ENCODE measurements around the gene MAP2. TPM values are rescaled to one million over a fixed set of nuclear protein-coding genes. Genes with fewer than 3 reads are reported as not detected.
"Not testable (repeated sequence)": the region's sequence is repeated elsewhere in the genome, so short reads cannot be mapped to it uniquely, and the experiment has no call there.

The MAP2 gene
- total RNA-seq, 1 donor from 2014 or later = 8.2 TPM

DNA sequence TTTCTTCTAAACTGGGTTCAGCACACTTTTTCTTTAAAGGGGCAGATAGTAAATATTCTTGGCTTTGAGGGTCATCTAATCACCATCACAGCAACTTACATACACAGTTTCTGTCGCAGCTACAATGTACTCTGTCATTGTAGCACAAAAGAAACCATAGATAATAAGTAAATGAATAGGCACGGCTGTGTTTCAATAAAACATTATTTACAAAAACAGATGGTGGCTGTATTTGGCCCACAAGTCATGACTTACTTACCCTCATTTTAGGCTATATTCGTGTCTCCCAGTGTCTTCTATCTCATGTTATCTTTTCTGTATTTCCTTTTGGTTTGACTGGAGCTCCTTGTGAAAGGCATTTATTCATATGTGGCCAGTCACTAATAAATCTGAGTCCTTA lies 168.3 kb downstream of the MAP2 start:
- no peaks in the 10 kb centered on the region for H3K36me3 ChIP-seq (ENCODE audit: control insufficient read depth, insufficient read depth, low read length)
- DNase-seq (ENCODE audit: low read depth) (no peak), FAIRE-seq (no peak)
- H3K4me3 ChIP-seq (ENCODE audit: low read depth, low read length) = no peak overlapping the region
- TF ChIP-seq, protein P1, sequence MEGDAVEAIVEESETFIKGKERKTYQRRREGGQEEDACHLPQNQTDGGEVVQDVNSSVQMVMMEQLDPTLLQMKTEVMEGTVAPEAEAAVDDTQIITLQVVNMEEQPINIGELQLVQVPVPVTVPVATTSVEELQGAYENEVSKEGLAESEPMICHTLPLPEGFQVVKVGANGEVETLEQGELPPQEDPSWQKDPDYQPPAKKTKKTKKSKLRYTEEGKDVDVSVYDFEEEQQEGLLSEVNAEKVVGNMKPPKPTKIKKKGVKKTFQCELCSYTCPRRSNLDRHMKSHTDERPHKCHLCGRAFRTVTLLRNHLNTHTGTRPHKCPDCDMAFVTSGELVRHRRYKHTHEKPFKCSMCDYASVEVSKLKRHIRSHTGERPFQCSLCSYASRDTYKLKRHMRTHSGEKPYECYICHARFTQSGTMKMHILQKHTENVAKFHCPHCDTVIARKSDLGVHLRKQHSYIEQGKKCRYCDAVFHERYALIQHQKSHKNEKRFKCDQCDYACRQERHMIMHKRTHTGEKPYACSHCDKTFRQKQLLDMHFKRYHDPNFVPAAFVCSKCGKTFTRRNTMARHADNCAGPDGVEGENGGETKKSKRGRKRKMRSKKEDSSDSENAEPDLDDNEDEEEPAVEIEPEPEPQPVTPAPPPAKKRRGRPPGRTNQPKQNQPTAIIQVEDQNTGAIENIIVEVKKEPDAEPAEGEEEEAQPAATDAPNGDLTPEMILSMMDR (IDR thresholded peaks at IDR 0.05; ENCODE audit: insufficient read depth, low read length, severe bottlenecking) = no peak
- H3K27me3 ChIP-seq (ENCODE audit: control insufficient read depth, insufficient read depth, low read length) = no peaks in the 10 kb centered on the region

DNA sequence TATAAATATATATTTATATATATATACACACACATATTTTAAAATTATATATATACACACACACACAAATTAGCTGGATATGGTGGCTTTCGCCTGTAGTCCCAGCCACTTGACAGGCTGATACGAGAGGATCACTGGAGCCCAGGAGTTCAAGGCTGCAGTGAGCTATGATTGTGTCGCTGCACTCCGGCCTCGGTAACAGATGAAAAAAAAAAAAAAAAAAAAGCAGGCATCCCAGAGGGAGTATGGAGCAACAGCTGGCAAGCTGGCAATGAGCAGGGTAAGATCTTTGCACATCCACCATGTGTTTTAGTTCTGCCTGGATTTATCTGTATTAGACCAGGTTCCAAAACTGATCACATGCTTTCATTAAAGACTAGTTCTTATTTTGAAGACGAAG lies 170.1 kb downstream of the MAP2 start:
- no peak overlapping the region for H3K4me3 ChIP-seq (ENCODE audit: low read depth, low read length)
- DNase-seq (ENCODE audit: low read depth) = no peak
- TF ChIP-seq, protein P1 (IDR thresholded peaks at IDR 0.05; ENCODE audit: insufficient read depth, low read length, severe bottlenecking) = no peak
- FAIRE-seq = no peak
- no peaks in the 10 kb centered on the region for H3K36me3 ChIP-seq (ENCODE audit: control insufficient read depth, insufficient read depth, low read length)
- H3K27me3 ChIP-seq (ENCODE audit: control insufficient read depth, insufficient read depth, low read length) = no peaks in the 10 kb centered on the region

DNA sequence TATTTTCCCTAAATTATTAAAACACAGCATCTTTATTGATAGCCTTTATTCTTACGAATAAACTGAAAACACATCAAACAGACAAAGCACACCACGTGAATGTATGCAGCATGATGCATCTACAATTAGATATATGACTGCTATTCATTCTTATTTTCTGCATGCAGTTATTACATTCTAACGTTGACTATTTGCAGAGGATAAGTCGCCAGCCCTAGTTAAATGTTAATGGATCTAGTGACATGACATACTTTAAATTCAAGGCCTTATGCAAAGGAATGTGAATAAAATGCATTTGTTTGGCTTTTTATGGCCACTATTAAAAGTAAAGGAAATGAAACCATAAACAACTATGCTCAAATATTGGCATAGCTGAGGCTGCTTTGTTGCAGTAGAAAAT lies 172.4 kb downstream of the MAP2 start:
- H3K36me3 ChIP-seq (ENCODE audit: control insufficient read depth, insufficient read depth, low read length) = no peaks in the 10 kb centered on the region
- TF ChIP-seq, protein P1 (IDR thresholded peaks at IDR 0.05; ENCODE audit: insufficient read depth, low read length, severe bottlenecking) = no peak
- no peak for DNase-seq (ENCODE audit: low read depth)
- H3K27me3 ChIP-seq (ENCODE audit: control insufficient read depth, insufficient read depth, low read length) = no peaks in the 10 kb centered on the region
- no peak overlapping the region for H3K4me3 ChIP-seq (ENCODE audit: low read depth, low read length)
- no peak for FAIRE-seq

DNA sequence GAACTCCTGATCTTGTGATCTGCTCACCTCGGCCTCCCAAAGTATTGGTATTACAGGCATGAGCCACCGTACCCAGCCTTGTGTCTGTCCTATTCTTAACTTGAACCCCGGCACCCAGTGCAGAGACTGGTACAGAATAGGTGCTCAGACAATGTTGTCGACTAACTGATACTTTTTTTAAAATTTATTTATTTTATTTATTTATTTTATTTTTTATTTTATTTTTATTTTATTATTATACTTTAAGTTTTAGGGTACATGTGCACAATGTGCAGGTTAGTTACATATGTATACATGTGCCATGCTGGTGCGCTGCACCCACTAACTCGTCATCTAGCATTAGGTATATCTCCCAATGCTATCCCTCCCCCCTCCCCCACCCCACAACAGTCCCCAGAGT lies 174.4 kb downstream of the MAP2 start:
- H3K4me3 ChIP-seq (ENCODE audit: low read depth, low read length); H3K36me3 ChIP-seq (ENCODE audit: control insufficient read depth, insufficient read depth, low read length); H3K27me3 ChIP-seq (ENCODE audit: control insufficient read depth, insufficient read depth, low read length); DNase-seq (ENCODE audit: low read depth); FAIRE-seq: not testable (repeated sequence)

DNA sequence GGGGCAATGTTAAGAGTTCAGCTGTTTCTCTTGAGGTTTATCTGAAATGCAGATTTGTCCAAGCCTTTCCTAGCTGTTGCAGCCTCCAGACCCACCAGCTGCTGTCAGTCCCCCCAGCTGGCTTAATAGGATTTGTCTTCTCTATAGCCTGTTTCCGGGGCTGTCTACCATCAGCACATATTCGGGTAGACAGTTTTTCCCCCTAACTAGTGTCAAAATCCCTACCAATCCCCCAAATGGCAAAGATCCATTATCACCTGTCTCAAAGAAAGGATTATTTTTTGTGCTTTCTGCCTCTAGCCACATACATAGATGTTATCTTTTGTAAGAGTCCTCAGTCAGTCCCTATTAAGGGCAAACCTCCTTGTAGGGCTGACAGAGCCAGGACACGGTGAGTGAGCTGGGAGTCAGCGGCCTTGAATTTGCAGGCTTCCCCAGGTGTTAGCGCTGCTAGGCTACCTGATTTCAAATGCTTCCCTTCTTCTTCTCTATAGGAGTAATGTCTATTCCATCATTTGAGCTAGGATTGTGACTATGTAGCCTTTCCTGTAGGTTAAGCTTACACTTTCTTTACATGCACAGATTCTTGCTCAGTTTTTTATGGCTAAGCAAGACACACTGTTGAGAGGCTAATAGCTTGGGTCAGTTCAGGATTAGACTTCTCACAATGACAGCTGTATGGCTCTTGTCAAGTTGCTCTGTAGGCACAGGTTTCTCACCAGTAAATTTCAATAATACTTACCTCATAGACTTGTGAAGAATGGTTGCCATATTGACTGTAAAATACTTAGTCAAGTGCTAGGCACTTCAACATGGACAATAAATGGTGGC lies 176.7 kb downstream of the MAP2 start:
- TF ChIP-seq, protein P1 (IDR thresholded peaks at IDR 0.05; ENCODE audit: insufficient read depth, low read length, severe bottlenecking) = no peak
- H3K27me3 ChIP-seq (ENCODE audit: control insufficient read depth, insufficient read depth, low read length) = no peaks in the 10 kb centered on the region
- peak; percentile 55 for FAIRE-seq
- H3K36me3 ChIP-seq (ENCODE audit: control insufficient read depth, insufficient read depth, low read length) = no peaks in the 10 kb centered on the region
- H3K4me3 ChIP-seq (ENCODE audit: low read depth, low read length) = no peak overlapping the region
- no peak for DNase-seq (ENCODE audit: low read depth)

DNA sequence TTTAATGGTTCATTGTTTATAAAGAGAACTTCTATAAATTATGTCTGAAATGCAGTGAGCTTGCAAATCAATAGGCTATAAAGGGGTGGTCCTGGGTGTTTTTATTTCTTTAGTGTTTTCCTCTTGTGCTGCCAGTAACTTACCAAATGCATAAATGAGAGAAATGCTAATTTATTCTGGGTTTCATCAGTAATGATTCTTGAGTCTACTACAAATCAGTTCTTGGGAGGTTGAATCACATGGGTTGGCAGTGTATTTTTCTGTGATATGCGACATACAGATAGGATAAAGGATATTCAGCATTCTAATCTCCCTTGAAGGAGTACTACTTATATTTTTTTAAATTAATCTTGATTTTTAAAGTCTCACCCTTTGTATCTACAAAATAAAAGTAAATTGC lies 177.7 kb downstream of the MAP2 start:
- no peak for FAIRE-seq

More for the DNA sequence above, 177.7 kb downstream of the MAP2 start:
- no peak for DNase-seq (ENCODE audit: low read depth)
- TF ChIP-seq, protein P1 (IDR thresholded peaks at IDR 0.05; ENCODE audit: insufficient read depth, low read length, severe bottlenecking) = no peak
- Histone ChIP-seq H3K4me3 (ENCODE audit: low read depth, low read length) (no peak overlapping the region), H3K36me3 (ENCODE audit: control insufficient read depth, insufficient read depth, low read length) (no peaks in the 10 kb centered on the region), H3K27me3 (ENCODE audit: control insufficient read depth, insufficient read depth, low read length) (no peaks in the 10 kb centered on the region)

Data from bronchial epithelial cell (primary cell).